Activated naive CD8-positive, alpha-beta T cell treated with anti-CD3 and anti-CD28 coated beads, Interleukin-2, amount 50 U/mL, for 24 hours (primary cell): ENCODE measurements around the gene GIMAP5.

Experiments
- ATAC-seq: fragments of 150-1000 bp; cut with Tn5 transposase; one replicate; pipeline ENCODE4 v1.10.0; 2021
- DNase-seq: peaks from one replicate; pipeline ENCODE4 v3.0.0; 2021
- H3K27ac Mint-ChIP-seq: one replicate; pipeline ENCODE4 v1.8.0; 2021; ENCODE audit warnings: mild to moderate bottlenecking, mixed read lengths
- H3K27me3 Mint-ChIP-seq: one replicate; pipeline ENCODE4 v1.8.0; 2021; ENCODE audit warnings: mixed read lengths
- H3K36me3 Mint-ChIP-seq: one replicate; pipeline ENCODE4 v1.8.0; 2021; ENCODE audit warnings: low read depth, mixed read lengths
- H3K4me1 Mint-ChIP-seq: one replicate; pipeline ENCODE4 v1.8.0; 2021; ENCODE audit warnings: mixed read lengths
- H3K4me3 Mint-ChIP-seq: one replicate; pipeline ENCODE4 v1.8.0; 2021; ENCODE audit warnings: mild to moderate bottlenecking, moderate library complexity, mixed read lengths
- H3K9me3 Mint-ChIP-seq: one replicate; pipeline ENCODE4 v1.8.0; 2021; ENCODE audit warnings: mixed read lengths

Gene GIMAP5

GRCh38 chr7:150727381-150727780 lies 9.8 kb upstream of the GIMAP5 start:
- DNase-seq = no peak
- peaks cover 56% of the 10 kb centered on the region for H3K4me1 Mint-ChIP-seq
- ATAC-seq = no peak
- no peak overlapping the region for H3K4me3 Mint-ChIP-seq
- H3K9me3 Mint-ChIP-seq = peaks cover 34% of the 10 kb centered on the region
- H3K36me3 Mint-ChIP-seq = peaks cover 61% of the 10 kb centered on the region
- H3K27ac Mint-ChIP-seq = no peak overlapping the region
- no peaks in the 10 kb centered on the region for H3K27me3 Mint-ChIP-seq

GRCh38 chr7:150728011-150728410 lies 9.2 kb upstream of the GIMAP5 start:
- no peak overlapping the region for H3K4me3 Mint-ChIP-seq
- H3K4me1 Mint-ChIP-seq = peaks cover 56% of the 10 kb centered on the region
- H3K36me3 Mint-ChIP-seq = peaks cover 56% of the 10 kb centered on the region

GRCh38 chr7:150728609-150729008 lies 8.6 kb upstream of the GIMAP5 start:
- Mint-ChIP-seq H3K27ac (no peak overlapping the region), H3K36me3 (peaks cover 50% of the 10 kb centered on the region), H3K4me1 (peaks cover 56% of the 10 kb centered on the region), H3K9me3 (peaks cover 34% of the 10 kb centered on the region), H3K27me3 (no peaks in the 10 kb centered on the region), H3K4me3 (no peak overlapping the region)
- DNase-seq (no peak), ATAC-seq (no peak)

More at GRCh38 chr7:150728011-150728410, 9.2 kb upstream of the GIMAP5 start:
- Mint-ChIP-seq H3K9me3 (peaks cover 34% of the 10 kb centered on the region), H3K27me3 (no peaks in the 10 kb centered on the region), H3K27ac (peak overlapping the region; percentile 10)
- DNase-seq (no peak), ATAC-seq (no peak)

GRCh38 chr7:150731916-150732315 lies 5.3 kb upstream of the GIMAP5 start:
- H3K9me3 Mint-ChIP-seq = peaks cover 22% of the 10 kb centered on the region
- peaks cover 78% of the 10 kb centered on the region for H3K4me1 Mint-ChIP-seq
- H3K27me3 Mint-ChIP-seq = no peaks in the 10 kb centered on the region
- peaks cover 20% of the 10 kb centered on the region for H3K36me3 Mint-ChIP-seq
- H3K4me3 Mint-ChIP-seq = peak overlapping the region; percentile 75
- peak overlapping the region; percentile 94 for H3K27ac Mint-ChIP-seq
- no peak for DNase-seq
- ATAC-seq = peak; percentile 47

- peak; percentile 34 for ATAC-seq
- peaks cover 77% of the 10 kb centered on the region for H3K4me1 Mint-ChIP-seq
- no peak for DNase-seq
- H3K27me3 Mint-ChIP-seq = no peaks in the 10 kb centered on the region
- peak overlapping the region; percentile 75 for H3K4me3 Mint-ChIP-seq
- H3K27ac Mint-ChIP-seq = peak overlapping the region; percentile 94
- H3K9me3 Mint-ChIP-seq = peaks cover 11% of the 10 kb centered on the region
- peaks cover 12% of the 10 kb centered on the region for H3K36me3 Mint-ChIP-seq
Observed at GRCh38 chr7:150732786-150733481, 4.3 kb upstream of the GIMAP5 start.

GRCh38 chr7:150733482-150734095 lies 3.6 kb upstream of the GIMAP5 start:
- no peaks in the 10 kb centered on the region for H3K27me3 Mint-ChIP-seq
- peaks cover 5% of the 10 kb centered on the region for H3K9me3 Mint-ChIP-seq
- ATAC-seq = peak; percentile 55
- peaks cover 77% of the 10 kb centered on the region for H3K4me1 Mint-ChIP-seq
- DNase-seq = no peak
- H3K4me3 Mint-ChIP-seq = peak overlapping the region; percentile 75
- H3K27ac Mint-ChIP-seq = peak overlapping the region; percentile 94
- H3K36me3 Mint-ChIP-seq = peaks cover 11% of the 10 kb centered on the region

GRCh38 chr7:150734254-150734653 lies 3.0 kb upstream of the GIMAP5 start:
- ATAC-seq = peak; percentile 25
- H3K27ac Mint-ChIP-seq = peak overlapping the region; percentile 94
- H3K4me3 Mint-ChIP-seq = no peak overlapping the region
- H3K4me1 Mint-ChIP-seq = peaks cover 81% of the 10 kb centered on the region
- peaks cover 12% of the 10 kb centered on the region for H3K36me3 Mint-ChIP-seq
- no peaks in the 10 kb centered on the region for H3K9me3 Mint-ChIP-seq
- no peak for DNase-seq
- no peaks in the 10 kb centered on the region for H3K27me3 Mint-ChIP-seq

GRCh38 chr7:150735596-150736358 lies 1.4 kb upstream of the GIMAP5 start:
- DNase-seq (no peak), ATAC-seq (no peak)
- Mint-ChIP-seq H3K4me1 (peaks cover 80% of the 10 kb centered on the region), H3K9me3 (peaks cover 3% of the 10 kb centered on the region), H3K27me3 (no peaks in the 10 kb centered on the region), H3K36me3 (peaks cover 26% of the 10 kb centered on the region), H3K4me3 (peak overlapping the region; percentile 28), H3K27ac (peak overlapping the region; percentile 94)

GRCh38 chr7:150736864-150737263 lies 354 bp upstream of the GIMAP5 start:
- ATAC-seq (no peak), DNase-seq (no peak)
- Mint-ChIP-seq H3K27ac (peak overlapping the region; percentile 94), H3K4me3 (peak overlapping the region; percentile 91), H3K27me3 (no peaks in the 10 kb centered on the region), H3K9me3 (peaks cover 3% of the 10 kb centered on the region), H3K4me1 (peaks cover 83% of the 10 kb centered on the region), H3K36me3 (peaks cover 36% of the 10 kb centered on the region)

GRCh38 chr7:150738092-150738491 lies 874 bp downstream of the GIMAP5 start:
- no peak for ATAC-seq
- Mint-ChIP-seq H3K9me3 (peaks cover 3% of the 10 kb centered on the region), H3K4me3 (peak overlapping the region; percentile 91), H3K27me3 (no peaks in the 10 kb centered on the region), H3K27ac (peak overlapping the region; percentile 94), H3K4me1 (peaks cover 83% of the 10 kb centered on the region), H3K36me3 (peaks cover 49% of the 10 kb centered on the region)
- DNase-seq = no peak

GRCh38 chr7:150738591-150739001 lies 1.4 kb downstream of the GIMAP5 start:
- ATAC-seq (no peak), DNase-seq (no peak)
- H3K27ac Mint-ChIP-seq = peak overlapping the region; percentile 94
- peak overlapping the region; percentile 91 for H3K4me3 Mint-ChIP-seq
- peaks cover 83% of the 10 kb centered on the region for H3K4me1 Mint-ChIP-seq
- peaks cover 54% of the 10 kb centered on the region for H3K36me3 Mint-ChIP-seq
- no peaks in the 10 kb centered on the region for H3K27me3 Mint-ChIP-seq
- peaks cover 3% of the 10 kb centered on the region for H3K9me3 Mint-ChIP-seq

- peak overlapping the region; percentile 91 for H3K4me3 Mint-ChIP-seq
- peaks cover 83% of the 10 kb centered on the region for H3K4me1 Mint-ChIP-seq
Observed at GRCh38 chr7:150739033-150739432, 1.8 kb downstream of the GIMAP5 start.

GRCh38 chr7:150740053-150740452 lies 2.8 kb downstream of the GIMAP5 start:
- Mint-ChIP-seq H3K27ac (peak overlapping the region; percentile 94), H3K4me3 (peak overlapping the region; percentile 91), H3K4me1 (peaks cover 82% of the 10 kb centered on the region), H3K36me3 (peaks cover 66% of the 10 kb centered on the region), H3K9me3 (peaks cover 3% of the 10 kb centered on the region), H3K27me3 (no peaks in the 10 kb centered on the region)
- DNase-seq (no peak), ATAC-seq (no peak)

More at GRCh38 chr7:150739033-150739432, 1.8 kb downstream of the GIMAP5 start:
- ATAC-seq (no peak), DNase-seq (no peak)
- Mint-ChIP-seq H3K9me3 (peaks cover 3% of the 10 kb centered on the region), H3K27ac (peak overlapping the region; percentile 94), H3K27me3 (no peaks in the 10 kb centered on the region), H3K36me3 (peaks cover 58% of the 10 kb centered on the region)

- H3K4me3 Mint-ChIP-seq = peak overlapping the region; percentile 91
- peaks cover 74% of the 10 kb centered on the region for H3K36me3 Mint-ChIP-seq
- peaks cover 3% of the 10 kb centered on the region for H3K9me3 Mint-ChIP-seq
- DNase-seq (no peak), ATAC-seq (no peak)
- H3K4me1 Mint-ChIP-seq = peaks cover 81% of the 10 kb centered on the region
- H3K27me3 Mint-ChIP-seq = no peaks in the 10 kb centered on the region
- H3K27ac Mint-ChIP-seq = peak overlapping the region; percentile 94
Observed at GRCh38 chr7:150742286-150742968, 5.2 kb downstream of the GIMAP5 start.
